Ishikawa (cell line): ENCODE results near the gene ASCL2.

ENCODE experiments used
- CREB1 ChIP-seq: IDR thresholded peaks from 2 replicates; pipeline ENCODE4 v1.6.1; 2012; ENCODE audit warnings: low read depth
- EP300 ChIP-seq: IDR thresholded peaks from 2 replicates; pipeline ENCODE4 v1.6.1; 2012; ENCODE audit warnings: borderline replicate concordance
- FOXM1 ChIP-seq: IDR thresholded peaks from 2 replicates; pipeline ENCODE4 v1.6.1; 2012; ENCODE audit warnings: low read depth, borderline replicate concordance
- RAD21 ChIP-seq: IDR thresholded peaks from 2 replicates; pipeline ENCODE4 v1.6.1; 2012; ENCODE audit warnings: low read depth
- REST ChIP-seq: IDR thresholded peaks from 2 replicates; pipeline ENCODE4 v1.6.1; 2012; ENCODE audit warnings: low read depth, mild to moderate bottlenecking
- TAF1 ChIP-seq: IDR thresholded peaks from 2 replicates; pipeline ENCODE4 v1.6.1; 2012; ENCODE audit warnings: low read depth, mild to moderate bottlenecking
- TCF12 ChIP-seq: IDR thresholded peaks from 2 replicates; pipeline ENCODE4 v1.6.1; 2012; ENCODE audit warnings: low read depth
- YY1 ChIP-seq: IDR thresholded peaks from 2 replicates; pipeline ENCODE4 v1.6.1; 2012; ENCODE audit warnings: low read depth

DNA sequence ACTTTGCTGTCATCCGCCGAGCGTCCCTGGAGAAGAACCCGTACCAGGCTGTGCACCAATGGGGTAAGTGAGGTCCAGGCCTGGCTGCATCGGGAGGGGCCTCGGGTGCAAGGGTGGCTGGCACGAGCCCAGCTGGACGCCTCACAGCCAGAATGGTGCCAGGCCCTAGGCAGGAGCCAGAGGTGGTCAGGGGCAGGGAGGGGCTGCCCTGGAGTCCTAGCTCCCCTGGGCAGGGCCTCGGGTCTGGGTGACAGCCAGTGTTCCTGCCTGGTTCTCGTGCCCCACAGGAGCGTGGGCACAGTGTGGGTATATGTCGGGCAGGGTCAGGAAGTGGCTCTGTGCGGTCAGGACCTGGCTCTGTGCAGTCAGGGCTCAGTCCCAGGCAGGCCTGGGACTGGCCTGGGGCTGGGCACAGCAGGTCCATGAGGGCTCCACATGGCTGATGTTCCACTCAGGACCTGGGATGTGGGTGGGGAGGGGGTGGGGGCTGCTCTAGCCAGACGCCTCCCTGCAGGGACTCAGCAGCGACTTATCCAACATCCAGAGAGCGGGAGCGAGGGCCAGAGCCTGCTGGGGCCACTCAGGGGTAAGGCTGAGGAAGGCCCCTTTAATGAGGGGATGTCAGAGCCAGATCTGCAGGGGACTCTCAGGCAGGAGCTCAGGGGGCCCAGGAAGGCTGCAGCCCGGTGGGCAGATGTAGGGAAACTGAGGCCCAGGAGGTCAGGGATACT is 32.7 kb upstream of the ASCL2 start:
- TF ChIP-seq FOXM1 (no peak), TCF12 (no peak), EP300 (no peak), REST (no peak), RAD21 (no peak), YY1 (no peak), CREB1 (no peak), TAF1 (no peak)
